Activated naive CD4-positive, alpha-beta T cell treated with anti-CD3 and anti-CD28 coated beads, Interleukin-2, amount 10 ng/mL, durations not matched to agents 7 days and 5 days (primary cell): ENCODE measurements around the gene LSR.

Experiments used
- CTCF ChIA-PET: fragments of 350-600 bp; sonication (Branson Sonifier 250); formaldehyde crosslinking; loops from one replicate; lab custom pipeline; 2021; ENCODE audit warnings: antibody characterized with exemption; lab: Charles Lee
- DNase-seq: peaks from one replicate; pipeline ENCODE4 v3.0.0-alpha.2; 2020
- H3K27ac Mint-ChIP-seq: one replicate; pipeline ENCODE4 v1.8.0; 2021; ENCODE audit warnings: mild to moderate bottlenecking, moderate library complexity, mixed read lengths
- H3K27me3 Mint-ChIP-seq: one replicate; pipeline ENCODE4 v1.8.0; 2021; ENCODE audit warnings: mild to moderate bottlenecking, mixed read lengths
- H3K36me3 Mint-ChIP-seq: one replicate; pipeline ENCODE4 v1.8.0; 2021; ENCODE audit warnings: mixed read lengths
- H3K4me1 Mint-ChIP-seq: one replicate; pipeline ENCODE4 v1.8.0; 2021; ENCODE audit warnings: mixed read lengths
- H3K4me3 Mint-ChIP-seq: one replicate; pipeline ENCODE4 v1.8.0; 2021; ENCODE audit warnings: mild to moderate bottlenecking, moderate library complexity, mixed read lengths
- H3K9me3 Mint-ChIP-seq: one replicate; pipeline ENCODE4 v1.8.0; 2021; ENCODE audit warnings: mixed read lengths

Gene LSR, protein sequence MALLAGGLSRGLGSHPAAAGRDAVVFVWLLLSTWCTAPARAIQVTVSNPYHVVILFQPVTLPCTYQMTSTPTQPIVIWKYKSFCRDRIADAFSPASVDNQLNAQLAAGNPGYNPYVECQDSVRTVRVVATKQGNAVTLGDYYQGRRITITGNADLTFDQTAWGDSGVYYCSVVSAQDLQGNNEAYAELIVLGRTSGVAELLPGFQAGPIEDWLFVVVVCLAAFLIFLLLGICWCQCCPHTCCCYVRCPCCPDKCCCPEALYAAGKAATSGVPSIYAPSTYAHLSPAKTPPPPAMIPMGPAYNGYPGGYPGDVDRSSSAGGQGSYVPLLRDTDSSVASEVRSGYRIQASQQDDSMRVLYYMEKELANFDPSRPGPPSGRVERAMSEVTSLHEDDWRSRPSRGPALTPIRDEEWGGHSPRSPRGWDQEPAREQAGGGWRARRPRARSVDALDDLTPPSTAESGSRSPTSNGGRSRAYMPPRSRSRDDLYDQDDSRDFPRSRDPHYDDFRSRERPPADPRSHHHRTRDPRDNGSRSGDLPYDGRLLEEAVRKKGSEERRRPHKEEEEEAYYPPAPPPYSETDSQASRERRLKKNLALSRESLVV

DNA sequence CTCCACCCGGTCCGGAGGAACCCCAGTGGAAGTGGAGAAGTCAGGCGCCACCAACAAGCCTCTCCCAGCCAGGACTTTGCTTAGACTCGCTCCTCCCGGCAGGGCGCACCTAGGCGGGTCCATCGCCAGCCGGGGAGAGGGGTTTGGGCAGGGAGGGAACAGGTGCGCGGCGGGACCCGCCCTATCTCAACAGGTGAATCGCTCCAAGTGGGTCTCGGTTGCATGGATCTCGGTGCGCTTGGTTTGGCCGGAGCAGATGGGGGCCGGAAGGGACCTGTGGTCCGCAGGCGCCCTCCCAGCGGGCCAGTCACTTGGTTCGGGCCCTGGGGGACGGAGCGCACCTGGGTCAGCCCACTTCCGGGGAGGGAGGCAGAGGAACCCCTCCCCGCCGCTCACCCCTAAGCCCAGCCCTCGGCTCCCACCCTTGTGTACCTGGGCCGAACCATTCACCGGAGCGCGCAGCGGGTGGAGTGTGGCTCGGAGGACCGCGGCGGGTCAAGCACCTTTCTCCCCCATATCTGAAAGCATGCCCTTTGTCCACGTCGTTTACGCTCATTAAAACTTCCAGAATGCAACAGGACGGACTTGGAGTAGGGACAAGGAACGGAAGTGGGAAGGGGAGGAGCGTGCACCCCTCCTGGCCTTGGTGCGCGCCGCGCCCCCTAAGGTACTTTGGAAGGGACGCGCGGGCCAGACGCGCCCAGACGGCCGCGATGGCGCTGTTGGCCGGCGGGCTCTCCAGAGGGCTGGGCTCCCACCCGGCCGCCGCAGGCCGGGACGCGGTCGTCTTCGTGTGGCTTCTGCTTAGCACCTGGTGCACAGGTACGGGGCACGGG, at the start of gene LSR:
Gene LSR, plus strand, starts transcription at position 693 of the 836 bp plus-strand sequence. Its CDS starts 21 bp downstream, at position 714.
- H3K4me3 Mint-ChIP-seq: peak within 1 kb of the TSS; percentile 82
- H3K9me3 Mint-ChIP-seq: peaks cover 15% of the 10 kb centered on the region
- CTCF ChIA-PET: no interaction called here
- peak; percentile 82 for DNase-seq
- H3K4me1 Mint-ChIP-seq: peaks cover 37% of the 10 kb centered on the region
- peaks cover 54% of the 10 kb centered on the region for H3K27me3 Mint-ChIP-seq
- H3K27ac Mint-ChIP-seq: peak within 1 kb of the TSS; percentile 83
- peaks cover 24% of the 10 kb centered on the region for H3K36me3 Mint-ChIP-seq

DNA sequence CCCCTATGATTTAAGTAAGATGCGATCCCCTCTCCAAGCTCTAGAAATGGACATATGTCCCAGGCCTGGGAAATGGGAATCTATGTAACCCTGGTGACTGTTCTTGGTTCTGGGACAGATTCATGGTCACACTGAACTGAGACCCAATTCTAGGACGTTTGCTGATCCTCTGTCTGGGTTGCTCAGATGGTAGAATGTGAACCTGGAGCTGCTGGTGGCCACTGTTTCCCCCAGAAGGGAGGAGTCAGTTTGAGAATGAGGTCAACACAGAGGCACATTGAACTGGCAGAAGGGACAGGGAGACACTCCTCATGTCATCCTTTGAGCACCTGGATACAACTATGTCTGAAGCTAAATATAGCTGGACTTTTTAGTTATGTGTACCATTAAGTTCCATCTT, 49.3 kb upstream of the LSR start:
- Mint-ChIP-seq H3K4me3 (no peak overlapping the region), H3K27me3 (no peaks in the 10 kb centered on the region), H3K9me3 (peaks cover 5% of the 10 kb centered on the region), H3K27ac (no peak overlapping the region), H3K36me3 (peaks cover 16% of the 10 kb centered on the region), H3K4me1 (peaks cover 53% of the 10 kb centered on the region)
- CTCF ChIA-PET: no interaction called here
- DNase-seq: no peak

DNA sequence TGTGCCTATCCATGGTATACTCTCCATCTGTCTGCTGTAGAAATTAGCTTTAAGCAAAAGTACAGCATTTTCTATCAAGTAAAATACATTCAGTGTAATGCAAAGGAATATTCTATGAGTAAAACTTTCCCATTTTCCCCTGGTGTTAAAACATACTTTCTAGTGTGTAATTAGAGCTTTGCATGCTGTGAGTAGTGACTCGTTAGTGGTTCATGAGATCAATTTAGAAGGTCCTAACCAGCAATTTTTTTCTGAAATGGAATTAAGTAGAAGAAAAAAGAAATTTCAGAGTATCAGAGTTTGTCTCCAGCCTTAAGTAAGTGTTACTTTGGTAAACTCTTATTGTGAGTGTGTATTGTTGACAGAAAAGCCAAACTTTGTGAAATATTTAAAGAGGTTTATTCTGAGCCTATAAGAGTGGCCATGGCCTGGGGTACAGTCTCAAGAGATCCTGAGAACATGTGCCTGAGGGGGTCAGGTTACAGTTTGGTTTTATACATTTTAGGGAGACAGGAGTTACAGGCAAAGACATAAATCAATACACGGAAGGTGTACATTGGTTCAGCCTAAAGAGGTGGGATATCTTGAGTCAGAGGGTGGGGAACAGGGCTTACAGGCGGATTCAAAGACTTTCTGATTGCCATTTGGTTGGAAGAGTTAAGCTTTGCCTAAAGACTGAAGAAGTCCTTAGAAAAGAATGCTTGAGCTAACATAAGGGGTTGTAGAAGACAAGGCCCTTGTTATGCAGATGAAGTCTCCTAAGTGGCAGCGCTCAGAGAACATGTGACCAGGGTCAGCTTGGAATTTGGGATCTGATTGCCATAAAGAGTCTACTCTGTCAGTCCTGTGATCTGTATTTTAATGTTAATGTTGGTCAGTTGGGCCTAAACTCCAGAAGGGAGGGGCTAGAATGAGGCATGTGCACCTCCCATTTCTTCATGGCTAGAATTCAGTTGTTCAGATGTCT, 45.8 kb upstream of the LSR start:
- Mint-ChIP-seq H3K4me3 (no peak overlapping the region), H3K27ac (peak overlapping the region; percentile 100), H3K9me3 (peaks cover 3% of the 10 kb centered on the region)

GRCh38 chr19:35204799-35205732, 43.7 kb upstream of the LSR start:
- peaks cover 8% of the 10 kb centered on the region for H3K9me3 Mint-ChIP-seq
- H3K4me1 Mint-ChIP-seq: peaks cover 87% of the 10 kb centered on the region
- no peaks in the 10 kb centered on the region for H3K27me3 Mint-ChIP-seq
- DNase-seq: peak; percentile 39
- H3K4me3 Mint-ChIP-seq: peak overlapping the region; percentile 24
- peak overlapping the region; percentile 100 for H3K27ac Mint-ChIP-seq
- CTCF ChIA-PET: interaction anchor here (1.8 kb wide), 1 partner anchor 11 kb away, joined by 13 read pairs; no protein-coding TSS in a partner anchor
- H3K36me3 Mint-ChIP-seq: peaks cover 17% of the 10 kb centered on the region

More for the DNA sequence above, 45.8 kb upstream of the LSR start:
- Mint-ChIP-seq H3K27me3 (no peaks in the 10 kb centered on the region), H3K36me3 (peaks cover 13% of the 10 kb centered on the region), H3K4me1 (peaks cover 77% of the 10 kb centered on the region)
- CTCF ChIA-PET: interaction anchor here (1.2 kb wide), 1 partner anchor 9 kb away, joined by 3 read pairs; no protein-coding TSS in a partner anchor
- DNase-seq: no peak

- no peak for DNase-seq
- peaks cover 17% of the 10 kb centered on the region for H3K36me3 Mint-ChIP-seq
- H3K27me3 Mint-ChIP-seq: no peaks in the 10 kb centered on the region
- no peak overlapping the region for H3K4me3 Mint-ChIP-seq
- H3K27ac Mint-ChIP-seq: peak overlapping the region; percentile 100
- CTCF ChIA-PET: interaction anchor here (1.3 to 1.9 kb wide), 3 partner anchors 10 to 65 kb away, joined by 4 to 13 read pairs (median 6); no protein-coding TSS in a partner anchor
- H3K4me1 Mint-ChIP-seq: peaks cover 87% of the 10 kb centered on the region
- peaks cover 8% of the 10 kb centered on the region for H3K9me3 Mint-ChIP-seq
Measured at GRCh38 chr19:35205733-35206323, 43.0 kb upstream of the LSR start.

DNA sequence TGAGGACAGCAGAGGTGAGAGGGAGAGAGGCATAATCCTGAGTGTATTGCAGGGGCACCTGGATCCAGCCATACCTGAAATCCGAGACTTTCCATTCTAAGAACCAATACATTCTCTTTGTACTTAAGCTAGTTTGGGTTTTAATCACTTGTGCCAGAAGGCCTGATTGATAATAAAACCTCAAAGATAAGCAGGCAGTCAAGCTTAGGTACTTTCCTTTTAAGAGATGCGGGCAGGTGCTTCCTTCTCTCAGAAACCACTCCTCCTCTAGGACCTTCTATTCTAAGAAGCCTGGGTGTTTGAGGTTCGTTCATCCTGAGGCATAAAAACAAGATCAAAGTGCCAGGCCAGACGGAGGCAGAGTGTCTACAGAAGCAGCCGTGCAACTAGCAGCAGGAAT, 42.4 kb upstream of the LSR start:
- H3K4me3 Mint-ChIP-seq: peak overlapping the region; percentile 72
- H3K27ac Mint-ChIP-seq: peak overlapping the region; percentile 100
- H3K9me3 Mint-ChIP-seq: peaks cover 8% of the 10 kb centered on the region
- H3K36me3 Mint-ChIP-seq: peaks cover 17% of the 10 kb centered on the region
- H3K27me3 Mint-ChIP-seq: no peaks in the 10 kb centered on the region
- CTCF ChIA-PET: interaction anchor here (0.6 to 1.9 kb wide), 4 partner anchors 10 to 65 kb away, joined by 3 to 13 read pairs (median 5); no protein-coding TSS in a partner anchor
- peaks cover 86% of the 10 kb centered on the region for H3K4me1 Mint-ChIP-seq
- DNase-seq: peak; percentile 79

GRCh38 chr19:35206855-35207254, 41.9 kb upstream of the LSR start:
- Mint-ChIP-seq H3K9me3 (peaks cover 8% of the 10 kb centered on the region), H3K27me3 (no peaks in the 10 kb centered on the region), H3K27ac (peak overlapping the region; percentile 100), H3K4me1 (peaks cover 89% of the 10 kb centered on the region), H3K4me3 (peak overlapping the region; percentile 72), H3K36me3 (peaks cover 17% of the 10 kb centered on the region)
- CTCF ChIA-PET: interaction anchor here (0.6 to 1.9 kb wide), 4 partner anchors 9 to 66 kb away, joined by 3 to 13 read pairs (median 5); no protein-coding TSS in a partner anchor
- DNase-seq: no peak

DNA sequence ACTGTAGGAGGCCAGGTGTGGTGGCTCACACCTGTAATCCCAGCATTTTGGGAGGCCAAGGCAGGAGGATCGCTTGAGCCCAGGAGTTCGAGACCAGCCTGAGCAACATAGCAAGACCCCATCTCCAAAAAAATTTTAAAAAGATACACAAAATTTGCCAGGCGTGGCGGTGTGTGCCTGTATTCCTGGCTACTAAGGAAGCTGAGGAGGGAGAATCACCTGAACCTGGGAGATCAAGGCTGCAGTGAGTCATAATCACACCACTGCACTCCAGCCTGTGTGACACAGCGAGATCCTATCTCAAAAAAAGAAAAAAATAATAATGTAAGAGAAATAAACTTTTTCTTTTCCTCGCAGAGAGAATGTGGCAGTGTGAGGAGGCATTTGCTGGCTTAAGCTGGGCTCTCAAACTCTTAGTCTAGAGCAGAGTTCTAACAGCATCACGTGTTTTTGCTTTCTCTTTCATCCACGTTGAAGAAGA, 41.4 kb upstream of the LSR start:
- Mint-ChIP-seq H3K9me3 (peaks cover 8% of the 10 kb centered on the region), H3K4me3 (peak overlapping the region; percentile 72), H3K36me3 (peaks cover 22% of the 10 kb centered on the region), H3K27ac (peak overlapping the region; percentile 100), H3K4me1 (peaks cover 94% of the 10 kb centered on the region), H3K27me3 (no peaks in the 10 kb centered on the region)
- peak; percentile 58 for DNase-seq
- CTCF ChIA-PET: interaction anchor here (1.9 kb wide), 1 partner anchor 66 kb away, joined by 6 read pairs; no protein-coding TSS in a partner anchor

- H3K4me1 Mint-ChIP-seq: peaks cover 94% of the 10 kb centered on the region
- CTCF ChIA-PET: no interaction called here
- H3K27me3 Mint-ChIP-seq: no peaks in the 10 kb centered on the region
- peak overlapping the region; percentile 100 for H3K27ac Mint-ChIP-seq
- H3K4me3 Mint-ChIP-seq: peak overlapping the region; percentile 14
- no peak for DNase-seq
- H3K9me3 Mint-ChIP-seq: peaks cover 8% of the 10 kb centered on the region
- H3K36me3 Mint-ChIP-seq: peaks cover 18% of the 10 kb centered on the region
Measured at GRCh38 chr19:35208121-35208520, 40.7 kb upstream of the LSR start.

GRCh38 chr19:35209646-35210045, 39.2 kb upstream of the LSR start:
- DNase-seq: no peak
- Mint-ChIP-seq H3K27me3 (no peaks in the 10 kb centered on the region), H3K36me3 (peaks cover 17% of the 10 kb centered on the region), H3K27ac (peak overlapping the region; percentile 100), H3K9me3 (peaks cover 8% of the 10 kb centered on the region), H3K4me1 (peaks cover 94% of the 10 kb centered on the region), H3K4me3 (no peak overlapping the region)
- CTCF ChIA-PET: no interaction called here

GRCh38 chr19:35211545-35212230, 37.1 kb upstream of the LSR start:
- Mint-ChIP-seq H3K27ac (peak overlapping the region; percentile 100), H3K4me3 (peak overlapping the region; percentile 50), H3K27me3 (no peaks in the 10 kb centered on the region), H3K36me3 (peaks cover 17% of the 10 kb centered on the region), H3K4me1 (peaks cover 94% of the 10 kb centered on the region), H3K9me3 (peaks cover 11% of the 10 kb centered on the region)
- CTCF ChIA-PET: interaction anchor here (2.0 to 3.1 kb wide), 2 partner anchors 58 to 70 kb away, joined by 10 to 14 read pairs; partner anchors contain the start of gene FXYD5
- DNase-seq: peak; percentile 92
